ENCODE data around the gene CNKSR3. TPM values are rescaled to one million over a fixed set of nuclear protein-coding genes. Genes with fewer than 3 reads are reported as not detected.
A peak's percentile ranks its signal among the peaks of the same experiment; 100 is the strongest.
"Not testable (repeated sequence)": the region's sequence is repeated elsewhere in the genome, so short reads cannot be mapped to it uniquely, and the experiment has no call there.

CNKSR3 gene
- total RNA-seq: not detected

DNA sequence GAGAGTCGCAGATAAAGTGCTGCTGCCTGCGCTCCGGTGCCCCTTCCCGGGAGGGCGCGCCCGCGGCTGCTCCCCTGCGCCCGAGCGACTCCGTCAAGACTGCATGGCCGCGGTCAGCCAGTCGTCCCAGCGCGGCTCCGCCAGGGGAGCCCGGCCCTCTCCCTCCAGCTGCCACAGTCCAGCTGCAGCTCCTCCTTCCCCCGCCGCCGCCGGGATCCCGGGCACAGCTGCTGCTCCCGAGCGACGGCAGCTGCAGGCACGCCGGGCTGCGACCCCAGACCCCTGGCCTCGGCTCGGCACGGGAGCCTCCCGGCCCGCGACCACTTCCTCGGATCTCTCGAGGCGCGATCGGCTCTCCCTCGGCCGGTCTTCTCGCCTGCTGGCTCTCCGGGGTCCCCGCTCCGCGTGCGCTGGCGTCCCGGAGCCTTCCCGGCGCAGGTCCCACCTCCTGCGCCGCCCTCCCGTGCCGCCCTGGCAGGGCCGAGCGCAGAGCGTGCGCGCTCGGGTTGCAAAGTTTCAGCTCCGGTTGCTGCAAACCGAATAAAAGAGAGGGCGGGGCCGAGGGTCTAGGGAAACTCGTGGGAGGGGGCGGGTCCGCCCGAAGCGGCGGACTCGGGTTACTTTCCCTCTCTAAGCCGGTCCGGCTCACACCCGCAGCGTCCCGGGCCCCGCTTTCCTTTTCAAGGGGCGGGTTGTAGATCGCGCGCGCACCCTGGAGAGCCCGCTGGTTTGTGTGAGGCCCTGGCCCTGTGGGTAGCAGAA is at the start of gene CNKSR3:
Gene CNKSR3 (minus strand): TSS at position 542 of the 762 bp plus-strand sequence. CDS start 571 bp downstream, outside the sequence.
- Mint-ChIP-seq H3K27me3 (peaks cover 53% of the 10 kb centered on the region), H3K36me3 (ENCODE audit: low read depth) (no peaks in the 10 kb centered on the region), H3K4me3 (peak within 1 kb of the TSS; percentile 34), H3K27ac (no peak within 1 kb of the TSS), H3K9me3 (no peaks in the 10 kb centered on the region), H3K4me1 (peaks cover 7% of the 10 kb centered on the region)
- no peak for DNase-seq
- ChIA-PET POLR2A (interaction anchor here (0.7 kb wide), 1 partner anchor 233 kb away, joined by 3 read pairs; no protein-coding TSS in a partner anchor), CTCF (no interaction called here)

DNA sequence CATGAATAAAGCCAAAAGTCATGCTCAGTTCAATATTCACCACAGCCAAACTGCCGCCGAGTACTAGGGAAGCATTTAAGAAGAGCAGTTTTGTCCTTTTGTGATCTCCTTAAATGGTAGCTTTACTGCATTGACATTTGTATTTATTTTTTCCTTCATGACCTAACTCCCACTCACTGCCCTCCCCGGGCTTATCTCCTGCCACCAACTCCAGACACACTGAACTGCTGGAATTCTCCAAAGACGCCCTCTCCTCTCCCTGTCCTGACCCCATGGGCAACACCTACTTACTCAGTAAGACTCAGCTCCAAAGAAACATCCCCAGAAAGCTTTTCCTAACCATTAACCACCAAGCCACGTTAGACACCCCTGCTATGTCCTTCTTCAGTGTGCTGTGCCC is 48.5 kb upstream of the CNKSR3 start:
- H3K27ac Mint-ChIP-seq: no peak overlapping the region
- ChIA-PET CTCF (no interaction called here), POLR2A (no interaction called here)
- no peak overlapping the region for H3K4me3 Mint-ChIP-seq
- H3K27me3 Mint-ChIP-seq: peaks cover 5% of the 10 kb centered on the region
- H3K36me3 Mint-ChIP-seq (ENCODE audit: low read depth): no peaks in the 10 kb centered on the region
- no peaks in the 10 kb centered on the region for H3K4me1 Mint-ChIP-seq
- no peaks in the 10 kb centered on the region for H3K9me3 Mint-ChIP-seq
- DNase-seq: no peak

DNA sequence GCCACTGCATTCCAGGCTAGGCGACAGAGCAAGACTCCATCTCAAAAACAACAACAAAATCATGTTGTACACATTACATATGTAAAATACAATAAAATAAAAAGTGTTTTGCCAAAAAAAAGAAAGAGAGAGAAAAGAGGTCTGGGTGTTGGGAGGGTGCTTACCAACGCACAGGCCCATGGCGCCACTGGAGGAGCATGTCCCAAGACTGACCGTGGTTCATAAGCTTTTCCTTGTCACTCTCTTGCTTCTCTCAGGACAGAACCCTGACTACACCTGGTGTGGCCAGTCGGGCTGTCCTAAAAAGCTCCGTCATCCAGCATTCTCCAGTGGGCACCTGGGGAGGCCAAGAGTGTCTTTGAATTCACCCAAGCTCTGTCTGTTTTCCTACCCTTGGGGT is 48.0 kb upstream of the CNKSR3 start:
- ChIA-PET POLR2A (no interaction called here), CTCF (no interaction called here)
- Mint-ChIP-seq H3K9me3 (no peaks in the 10 kb centered on the region), H3K36me3 (ENCODE audit: low read depth) (no peaks in the 10 kb centered on the region), H3K27ac (no peak overlapping the region), H3K4me3 (no peak overlapping the region), H3K4me1 (no peaks in the 10 kb centered on the region), H3K27me3 (peaks cover 5% of the 10 kb centered on the region)
- no peak for DNase-seq

- Mint-ChIP-seq H3K9me3 (no peaks in the 10 kb centered on the region), H3K36me3 (ENCODE audit: low read depth) (no peaks in the 10 kb centered on the region), H3K27ac (no peak overlapping the region), H3K27me3 (no peaks in the 10 kb centered on the region), H3K4me1 (no peaks in the 10 kb centered on the region), H3K4me3 (no peak overlapping the region)
- CTCF ChIA-PET: no interaction called here
- DNase-seq: no peak
- POLR2A ChIA-PET: no interaction called here
Measured at GRCh38 chr6:154555073-154555677, 44.7 kb upstream of the CNKSR3 start.

GRCh38 chr6:154554491-154554890 is 44.0 kb upstream of the CNKSR3 start:
- no peaks in the 10 kb centered on the region for H3K4me1 Mint-ChIP-seq
- no peak overlapping the region for H3K27ac Mint-ChIP-seq
- ChIA-PET CTCF (no interaction called here), POLR2A (no interaction called here)
- no peaks in the 10 kb centered on the region for H3K27me3 Mint-ChIP-seq
- no peaks in the 10 kb centered on the region for H3K9me3 Mint-ChIP-seq
- no peak for DNase-seq
- H3K36me3 Mint-ChIP-seq (ENCODE audit: low read depth): no peaks in the 10 kb centered on the region
- H3K4me3 Mint-ChIP-seq: no peak overlapping the region

DNA sequence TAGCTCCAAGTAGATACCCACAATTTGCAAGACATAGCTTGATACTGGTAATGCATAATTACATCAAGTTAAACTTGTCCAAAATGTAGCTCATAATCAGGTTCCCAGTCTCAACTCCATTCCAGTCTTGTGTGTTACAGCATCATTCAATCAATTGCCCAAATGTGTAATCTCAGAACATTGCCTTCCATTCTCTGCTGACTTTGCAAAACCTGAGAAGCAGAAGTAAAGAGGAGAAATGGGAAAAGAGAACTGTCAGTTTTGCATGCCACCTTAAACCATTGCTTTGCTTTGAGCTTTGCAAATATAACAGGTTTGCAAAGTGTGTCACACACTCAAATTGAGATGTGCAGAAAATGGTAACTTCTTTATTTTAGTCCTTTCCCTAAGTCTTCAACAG is 40.3 kb upstream of the CNKSR3 start:
- no peak overlapping the region for H3K4me3 Mint-ChIP-seq
- no peaks in the 10 kb centered on the region for H3K9me3 Mint-ChIP-seq
- H3K27me3 Mint-ChIP-seq: peaks cover 2% of the 10 kb centered on the region
- DNase-seq: no peak
- POLR2A ChIA-PET: no interaction called here
- H3K36me3 Mint-ChIP-seq (ENCODE audit: low read depth): no peaks in the 10 kb centered on the region
- H3K27ac Mint-ChIP-seq: no peak overlapping the region
- H3K4me1 Mint-ChIP-seq: no peaks in the 10 kb centered on the region
- CTCF ChIA-PET: no interaction called here

- POLR2A ChIA-PET: no interaction called here
- Mint-ChIP-seq H3K9me3 (no peaks in the 10 kb centered on the region), H3K4me3 (no peak overlapping the region), H3K27ac (no peak overlapping the region), H3K36me3 (ENCODE audit: low read depth) (no peaks in the 10 kb centered on the region), H3K4me1 (no peaks in the 10 kb centered on the region), H3K27me3 (peaks cover 2% of the 10 kb centered on the region)
- no peak for DNase-seq
- CTCF ChIA-PET: no interaction called here
Measured at GRCh38 chr6:154549179-154549578, 38.7 kb upstream of the CNKSR3 start.

- POLR2A ChIA-PET: no interaction called here
- no peaks in the 10 kb centered on the region for H3K9me3 Mint-ChIP-seq
- no peak overlapping the region for H3K4me3 Mint-ChIP-seq
- no peaks in the 10 kb centered on the region for H3K36me3 Mint-ChIP-seq (ENCODE audit: low read depth)
- CTCF ChIA-PET: no interaction called here
- no peak for DNase-seq
- H3K27me3 Mint-ChIP-seq: peaks cover 2% of the 10 kb centered on the region
- H3K4me1 Mint-ChIP-seq: no peaks in the 10 kb centered on the region
- H3K27ac Mint-ChIP-seq: no peak overlapping the region
Measured at GRCh38 chr6:154548130-154548830, 37.8 kb upstream of the CNKSR3 start.

DNA sequence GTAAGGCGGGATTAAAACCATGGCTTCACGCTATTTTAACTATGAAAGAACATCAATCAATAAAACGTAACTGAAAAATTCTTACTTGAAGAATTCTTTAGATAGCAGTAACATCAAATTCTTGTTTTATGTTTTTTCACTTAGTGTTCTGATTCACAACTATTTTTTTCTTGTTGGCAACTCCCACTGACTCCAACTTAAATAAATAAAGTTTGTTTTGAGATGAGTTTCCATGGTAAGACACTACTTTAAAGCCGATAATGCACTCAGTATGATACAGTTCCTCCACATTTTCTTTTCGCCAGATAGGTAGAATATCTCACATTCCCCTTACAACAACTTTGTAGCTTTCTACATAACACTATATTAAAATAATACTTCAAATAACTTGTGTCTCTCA is 33.1 kb upstream of the CNKSR3 start:
- Mint-ChIP-seq H3K27ac (no peak overlapping the region), H3K36me3 (ENCODE audit: low read depth) (no peaks in the 10 kb centered on the region), H3K9me3 (no peaks in the 10 kb centered on the region), H3K4me3 (no peak overlapping the region), H3K4me1 (no peaks in the 10 kb centered on the region), H3K27me3 (peaks cover 2% of the 10 kb centered on the region)
- ChIA-PET CTCF (no interaction called here), POLR2A (no interaction called here)
- DNase-seq: no peak

- peaks cover 2% of the 10 kb centered on the region for H3K27me3 Mint-ChIP-seq
Measured at GRCh38 chr6:154542747-154543146, 32.3 kb upstream of the CNKSR3 start.

DNA sequence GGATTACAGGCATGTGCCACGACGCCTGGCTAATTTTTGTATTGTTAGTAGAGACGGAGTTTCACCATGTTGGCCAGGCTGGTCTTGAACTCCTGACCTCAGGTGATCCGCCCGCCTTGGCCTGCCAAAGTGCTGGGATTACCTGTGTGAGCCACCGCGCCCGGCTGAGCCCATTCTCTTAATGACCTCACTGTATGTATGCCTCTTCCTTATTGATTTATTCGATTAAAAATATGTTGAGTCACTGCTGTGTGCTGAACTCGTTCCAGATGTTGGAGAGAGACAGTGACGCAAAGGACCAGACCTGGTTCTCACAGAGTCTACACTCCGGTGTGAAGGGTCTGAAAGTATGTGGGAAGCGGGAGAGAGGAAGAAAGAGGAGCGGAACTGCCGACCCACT is 31.4 kb upstream of the CNKSR3 start:
- DNase-seq; H3K9me3 Mint-ChIP-seq; H3K4me3 Mint-ChIP-seq; CTCF ChIA-PET; POLR2A ChIA-PET; H3K4me1 Mint-ChIP-seq; H3K27ac Mint-ChIP-seq; H3K27me3 Mint-ChIP-seq; H3K36me3 Mint-ChIP-seq (ENCODE audit: low read depth): not testable (repeated sequence)

More at GRCh38 chr6:154542747-154543146, 32.3 kb upstream of the CNKSR3 start:
- Mint-ChIP-seq H3K9me3 (no peaks in the 10 kb centered on the region), H3K4me1 (no peaks in the 10 kb centered on the region), H3K27ac (no peak overlapping the region), H3K4me3 (no peak overlapping the region), H3K36me3 (ENCODE audit: low read depth) (no peaks in the 10 kb centered on the region)
- ChIA-PET POLR2A (no interaction called here), CTCF (no interaction called here)
- DNase-seq: no peak

DNA sequence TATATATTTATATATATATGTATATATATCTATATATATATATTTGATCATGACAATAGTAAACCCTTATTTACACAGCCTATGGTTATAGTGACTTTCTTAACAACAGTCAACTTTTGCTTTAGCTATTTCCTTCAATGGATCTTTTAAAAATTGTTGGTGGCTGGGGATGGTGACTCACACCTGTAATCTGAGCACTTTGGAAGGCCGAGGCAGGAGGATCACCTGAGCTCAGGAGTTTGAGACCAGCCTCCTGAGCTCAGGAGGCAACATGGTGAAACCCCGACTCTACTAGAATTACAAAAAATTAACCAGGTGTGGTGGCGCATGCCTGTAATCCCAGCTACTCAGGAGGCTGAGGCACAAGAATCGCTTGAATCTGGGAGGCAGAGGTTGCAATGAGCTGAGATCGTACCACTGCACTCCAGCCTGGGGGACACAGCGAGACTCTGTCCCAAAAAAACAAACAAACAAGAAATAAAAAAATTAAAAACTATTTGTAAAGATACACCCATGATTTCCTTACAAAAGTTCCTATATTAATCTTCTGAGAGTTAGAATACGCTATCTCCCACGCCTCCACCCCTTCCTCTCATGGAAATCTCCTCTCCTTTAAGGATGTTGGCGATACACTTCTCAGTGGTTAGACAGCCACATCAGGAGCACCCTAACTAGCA is 29.2 kb upstream of the CNKSR3 start:
- DNase-seq: no peak
- no peak overlapping the region for H3K4me3 Mint-ChIP-seq
- ChIA-PET POLR2A (no interaction called here), CTCF (no interaction called here)
- no peaks in the 10 kb centered on the region for H3K36me3 Mint-ChIP-seq (ENCODE audit: low read depth)
- peaks cover 3% of the 10 kb centered on the region for H3K27me3 Mint-ChIP-seq
- H3K9me3 Mint-ChIP-seq: no peaks in the 10 kb centered on the region
- H3K4me1 Mint-ChIP-seq: no peaks in the 10 kb centered on the region
- no peak overlapping the region for H3K27ac Mint-ChIP-seq

- no peak overlapping the region for H3K27ac Mint-ChIP-seq
- ChIA-PET POLR2A (no interaction called here), CTCF (interaction anchor here (1.0 kb wide), 1 partner anchor 12 kb away, joined by 3 read pairs; no protein-coding TSS in a partner anchor)
- H3K4me1 Mint-ChIP-seq: no peaks in the 10 kb centered on the region
- peaks cover 3% of the 10 kb centered on the region for H3K27me3 Mint-ChIP-seq
- H3K9me3 Mint-ChIP-seq: no peaks in the 10 kb centered on the region
- H3K4me3 Mint-ChIP-seq: no peak overlapping the region
- no peak for DNase-seq
- no peaks in the 10 kb centered on the region for H3K36me3 Mint-ChIP-seq (ENCODE audit: low read depth)
Measured at GRCh38 chr6:154538640-154539191, 28.2 kb upstream of the CNKSR3 start.

Data from activated CD4-positive, alpha-beta memory T cell treated with anti-CD3 and anti-CD28 coated beads, Interleukin-2, amount 10 ng/mL, durations not matched to agents 7 days and 5 days (primary cell).